ENCODE data around the gene EXOC4.

Gene EXOC4

GRCh38 chr7:133805426-133805825 is 552.5 kb downstream of the EXOC4 start:
- DNase-seq, result no peak

- no peak for DNase-seq
Measured at GRCh38 chr7:133807624-133808492, 555.0 kb downstream of the EXOC4 start.

- DNase-seq, result no peak
Measured at GRCh38 chr7:133808493-133808866, 555.6 kb downstream of the EXOC4 start.

GRCh38 chr7:133812877-133813276 is 560.0 kb downstream of the EXOC4 start:
- DNase-seq, result no peak

GRCh38 chr7:133815611-133816210 is 562.8 kb downstream of the EXOC4 start:
- DNase-seq, result no peak

GRCh38 chr7:133819695-133820094 is 566.8 kb downstream of the EXOC4 start:
- no peak for DNase-seq

GRCh38 chr7:133820584-133820983 is 567.7 kb downstream of the EXOC4 start:
- DNase-seq, result no peak

GRCh38 chr7:133821171-133821570 is 568.3 kb downstream of the EXOC4 start:
- no peak for DNase-seq

GRCh38 chr7:133822001-133822641 is 569.2 kb downstream of the EXOC4 start:
- no peak for DNase-seq

GRCh38 chr7:133822868-133823552 is 570.1 kb downstream of the EXOC4 start:
- DNase-seq, result no peak

GRCh38 chr7:133824132-133824531 is 571.3 kb downstream of the EXOC4 start:
- no peak for DNase-seq

GRCh38 chr7:133827707-133828623 is 575.1 kb downstream of the EXOC4 start:
- DNase-seq, result no peak

GRCh38 chr7:133828906-133829305 is 576.0 kb downstream of the EXOC4 start:
- DNase-seq, result no peak

GRCh38 chr7:133829336-133829897 is 576.5 kb downstream of the EXOC4 start:
- no peak for DNase-seq

GRCh38 chr7:133830081-133830480 is 577.2 kb downstream of the EXOC4 start:
- DNase-seq, result no peak

GRCh38 chr7:133836666-133837065 is 583.8 kb downstream of the EXOC4 start:
- no peak for DNase-seq

- DNase-seq, result no peak
Measured at GRCh38 chr7:133837224-133837623, 584.3 kb downstream of the EXOC4 start.

- no peak for DNase-seq
Measured at GRCh38 chr7:133839121-133839520, 586.2 kb downstream of the EXOC4 start.

- no peak for DNase-seq
Measured at GRCh38 chr7:133843341-133843740, 590.5 kb downstream of the EXOC4 start.

- DNase-seq, result no peak
Measured at GRCh38 chr7:133845005-133845404, 592.1 kb downstream of the EXOC4 start.

- DNase-seq, result no peak
Measured at GRCh38 chr7:133846203-133846945, 593.5 kb downstream of the EXOC4 start.

All from SHP77 (cell line).